ENCODE measurements around the gene RIPK4.

The RIPK4 gene

DNA sequence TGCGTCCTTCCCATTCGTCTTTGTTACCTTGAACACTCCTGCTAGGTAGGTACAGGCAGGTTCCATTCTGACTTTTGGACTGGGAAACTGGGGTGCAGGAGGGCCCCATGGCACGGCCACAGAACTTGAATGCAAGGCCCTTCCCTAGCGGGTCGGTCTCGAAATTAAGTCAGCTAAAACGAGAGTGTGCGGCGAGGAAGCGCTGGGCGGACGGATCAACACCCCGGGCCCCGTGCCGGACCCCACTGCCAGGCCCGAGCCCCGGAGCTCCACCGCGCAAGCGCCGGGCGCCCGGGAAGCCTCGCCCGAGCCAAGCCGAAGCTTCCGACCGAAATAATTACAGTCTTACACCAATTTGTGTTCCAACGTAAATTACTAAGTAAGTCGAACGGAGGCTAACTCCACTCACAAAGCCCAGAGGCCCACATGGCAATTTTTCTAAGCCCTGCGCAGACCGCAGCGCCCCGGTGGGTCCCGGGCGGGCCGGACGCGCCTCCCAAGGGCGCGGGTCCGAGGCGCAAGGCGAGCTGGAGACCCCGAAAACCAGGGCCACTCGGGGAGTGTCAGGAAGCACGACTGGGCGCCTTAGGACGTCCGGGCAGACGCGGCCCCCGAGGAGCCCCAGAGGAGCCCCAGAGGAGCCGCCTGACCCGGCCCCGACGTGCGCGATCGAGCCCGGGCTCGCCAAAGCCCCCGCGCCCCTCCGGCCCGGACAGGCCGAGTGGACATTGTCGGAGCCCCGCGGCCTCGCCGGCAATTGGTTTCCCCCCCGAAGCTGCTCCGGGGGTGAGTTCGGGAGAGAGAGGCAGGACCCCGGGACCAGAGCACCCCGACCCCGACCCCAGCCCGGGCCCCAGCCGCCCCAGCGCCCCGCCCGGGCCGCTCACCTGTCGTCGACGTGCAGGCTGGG lies 624 bp downstream of the RIPK4 start:
- Histone ChIP-seq H2BK15ac (ENCODE audit: low read length) (peak overlapping the region; percentile 23), H3K4me2 (ENCODE audit: insufficient read depth, low read length, poor library complexity, severe bottlenecking) (peak overlapping the region; percentile 85), H3K27ac (replicated peaks; ENCODE audit: low read length) (no peak overlapping the region), H3K27me3 (ENCODE audit: control insufficient read depth in 3 of 3, insufficient read depth in 3 of 3, low read depth in 1 of 3, low read length in 3 of 3) (peaks cover 27 to 98% (median 84%) of the 10 kb centered on the region in 3 experiments), H3K4me1 (ENCODE audit: control insufficient read depth in 2 of 2, insufficient read depth in 1 of 2, low read depth in 1 of 2, low read length in 2 of 2) (peaks cover 21 to 22% of the 10 kb centered on the region in 2 donors), H3K23ac (ENCODE audit: low read depth, low read length, poor library complexity) (peak overlapping the region; percentile 39), H2BK5ac (ENCODE audit: low read length) (no peak overlapping the region), H2AK5ac (ENCODE audit: low read depth, low read length) (no peak overlapping the region), H2BK120ac (ENCODE audit: low read depth, low read length) (no peak overlapping the region), H4K91ac (ENCODE audit: low read depth, low read length, poor library complexity) (no peak overlapping the region), H3K9ac (ENCODE audit: low read depth, low read length, poor library complexity) (no peak overlapping the region), H2AFZ (ENCODE audit: low read length) (no peak overlapping the region), H3K79me1 (ENCODE audit: low read depth, low read length) (no peaks in the 10 kb centered on the region), H3K9me3 (replicated peaks in 1 of 2; ENCODE audit: control insufficient read depth in 2 of 2, insufficient read depth in 1 of 2, low read depth in 1 of 2, low read length in 2 of 2) (peaks cover 0 to 3% of the 10 kb centered on the region in 2 donors), H3K14ac (ENCODE audit: low read length) (peak overlapping the region; percentile 23), H2BK12ac (ENCODE audit: low read length) (no peak overlapping the region), H3K18ac (ENCODE audit: low read length) (peak overlapping the region; percentile 83), H3K36me3 (replicated peaks in 1 of 2; ENCODE audit: control insufficient read depth in 2 of 2, insufficient read depth in 2 of 2, low read length in 2 of 2) (no peaks in the 10 kb centered on the region), H3K4ac (ENCODE audit: low read length) (no peak overlapping the region), H4K8ac (ENCODE audit: low read depth, low read length) (no peak overlapping the region), H3K4me3 (ENCODE audit: low read length in 2 of 2) (peak overlapping the region in 1 of 2 donors; percentile 89)
- DNase-seq (ENCODE audit: low spot score): no peak
- no CpG with 5 or more reads among the region's 88 CpGs for WGBS, 2 donors (ENCODE audit: extremely low coverage in 2 of 2, insufficient read length in 2 of 2, insufficient replicate concordance in 1 of 2)

DNA sequence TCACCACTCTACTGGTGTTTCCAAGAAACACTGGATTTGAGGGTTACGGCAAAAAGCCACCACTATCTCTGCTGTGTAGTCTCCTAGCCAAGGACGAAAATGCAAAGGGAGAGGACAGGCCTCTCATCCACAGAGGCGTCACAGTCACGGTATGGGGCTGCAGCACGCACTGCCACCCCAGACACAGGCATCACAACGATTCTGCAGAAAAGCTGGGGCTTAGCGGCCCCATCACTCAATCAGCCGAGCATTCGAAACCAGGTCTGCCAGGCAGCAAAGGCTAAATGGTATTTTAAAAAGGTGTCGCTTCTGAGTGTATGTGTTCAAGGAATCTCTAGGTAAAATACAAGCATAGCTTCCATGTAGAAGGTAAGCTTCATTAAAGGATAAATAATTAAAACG lies 1.4 kb downstream of the RIPK4 start:
- no peak overlapping the region for H2AFZ ChIP-seq (ENCODE audit: low read length)
- H3K36me3 ChIP-seq (replicated peaks in 1 of 2; ENCODE audit: control insufficient read depth in 2 of 2, insufficient read depth in 2 of 2, low read length in 2 of 2): no peaks in the 10 kb centered on the region
- no CpG with 5 or more reads among the region's 11 CpGs for WGBS, 2 donors (ENCODE audit: extremely low coverage in 2 of 2, insufficient read length in 2 of 2, insufficient replicate concordance in 1 of 2)
- H3K27me3 ChIP-seq (ENCODE audit: control insufficient read depth in 3 of 3, insufficient read depth in 3 of 3, low read depth in 1 of 3, low read length in 3 of 3): peaks cover 27 to 98% (median 81%) of the 10 kb centered on the region in 3 experiments
- H3K9me3 ChIP-seq (replicated peaks in 1 of 2; ENCODE audit: control insufficient read depth in 2 of 2, insufficient read depth in 1 of 2, low read depth in 1 of 2, low read length in 2 of 2): peaks cover 0 to 3% of the 10 kb centered on the region in 2 donors
- no peak overlapping the region for H3K14ac ChIP-seq (ENCODE audit: low read length)
- H2BK5ac ChIP-seq (ENCODE audit: low read length): no peak overlapping the region
- no peak overlapping the region for H4K91ac ChIP-seq (ENCODE audit: low read depth, low read length, poor library complexity)
- no peak overlapping the region for H3K9ac ChIP-seq (ENCODE audit: low read depth, low read length, poor library complexity)
- H2BK120ac ChIP-seq (ENCODE audit: low read depth, low read length): no peak overlapping the region
- no peaks in the 10 kb centered on the region for H3K79me1 ChIP-seq (ENCODE audit: low read depth, low read length)
- H2AK5ac ChIP-seq (ENCODE audit: low read depth, low read length): no peak overlapping the region
- no peak overlapping the region for H3K4me2 ChIP-seq (ENCODE audit: insufficient read depth, low read length, poor library complexity, severe bottlenecking)
- no peak overlapping the region for H2BK12ac ChIP-seq (ENCODE audit: low read length)
- H3K4me1 ChIP-seq (ENCODE audit: control insufficient read depth in 2 of 2, insufficient read depth in 1 of 2, low read depth in 1 of 2, low read length in 2 of 2): peaks cover 24 to 28% of the 10 kb centered on the region in 2 donors
- no peak overlapping the region for H3K4ac ChIP-seq (ENCODE audit: low read length)
- H3K4me3 ChIP-seq (ENCODE audit: low read length in 2 of 2): no peak overlapping the region
- H3K18ac ChIP-seq (ENCODE audit: low read length): no peak overlapping the region
- no peak overlapping the region for H3K23ac ChIP-seq (ENCODE audit: low read depth, low read length, poor library complexity)
- no peak overlapping the region for H2BK15ac ChIP-seq (ENCODE audit: low read length)
- DNase-seq (ENCODE audit: low spot score): no peak
- H4K8ac ChIP-seq (ENCODE audit: low read depth, low read length): no peak overlapping the region
- H3K27ac ChIP-seq (replicated peaks; ENCODE audit: low read length): no peak overlapping the region

DNA sequence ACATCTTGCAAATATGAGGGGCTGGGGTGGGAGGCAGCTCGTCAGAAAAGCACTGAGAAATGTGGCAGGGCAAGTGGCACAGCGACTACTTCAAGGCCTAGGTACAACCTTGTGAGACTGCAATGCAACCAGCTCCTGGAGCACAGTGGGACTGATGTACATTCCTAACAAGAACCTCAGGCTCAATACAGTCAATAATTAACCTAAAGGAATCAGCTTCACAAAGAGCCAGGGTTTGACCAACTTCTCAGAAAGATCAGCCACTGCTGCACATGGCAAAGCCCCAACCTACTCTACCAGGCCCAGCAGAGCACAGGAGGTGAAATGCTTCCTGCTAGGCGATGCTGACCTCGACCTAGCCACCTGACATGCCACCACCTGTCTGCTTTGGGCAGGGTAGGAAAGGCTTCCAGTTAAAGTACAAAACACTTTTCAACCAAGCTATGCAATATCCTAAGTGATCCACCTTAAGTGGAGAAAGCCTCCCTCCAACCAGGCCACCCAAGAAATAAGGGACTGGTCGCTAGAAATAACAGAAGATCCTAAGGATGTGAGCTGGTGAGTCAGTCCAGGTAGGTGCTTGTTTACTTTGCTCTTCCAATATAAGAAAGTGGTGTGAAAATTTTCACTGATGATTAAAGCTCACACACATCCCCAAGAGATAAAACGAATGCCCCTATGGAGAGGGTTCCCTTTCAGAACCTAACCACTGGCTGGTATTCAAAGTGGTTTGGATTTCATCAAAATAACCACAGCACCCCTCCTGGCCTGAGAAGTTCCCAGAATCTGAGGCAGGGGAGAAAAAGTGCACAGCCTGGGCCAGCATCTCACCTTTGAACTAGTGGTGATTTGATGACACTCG lies 2.1 kb downstream of the RIPK4 start:
- H3K9me3 ChIP-seq (replicated peaks in 1 of 2; ENCODE audit: control insufficient read depth in 2 of 2, insufficient read depth in 1 of 2, low read depth in 1 of 2, low read length in 2 of 2): peaks cover 0 to 3% of the 10 kb centered on the region in 2 donors
- DNase-seq (ENCODE audit: low spot score): no peak
- no peak overlapping the region for H2BK120ac ChIP-seq (ENCODE audit: low read depth, low read length)
- H2BK5ac ChIP-seq (ENCODE audit: low read length): no peak overlapping the region
- H3K23ac ChIP-seq (ENCODE audit: low read depth, low read length, poor library complexity): no peak overlapping the region
- H3K27me3 ChIP-seq (ENCODE audit: control insufficient read depth in 3 of 3, insufficient read depth in 3 of 3, low read depth in 1 of 3, low read length in 3 of 3): peaks cover 27 to 98% (median 82%) of the 10 kb centered on the region in 3 experiments
- no peak overlapping the region for H2BK12ac ChIP-seq (ENCODE audit: low read length)
- H3K4ac ChIP-seq (ENCODE audit: low read length): no peak overlapping the region
- H3K14ac ChIP-seq (ENCODE audit: low read length): no peak overlapping the region
- no peak overlapping the region for H2AFZ ChIP-seq (ENCODE audit: low read length)
- H4K8ac ChIP-seq (ENCODE audit: low read depth, low read length): no peak overlapping the region
- H3K4me3 ChIP-seq (ENCODE audit: low read length in 2 of 2): no peak overlapping the region
- H3K18ac ChIP-seq (ENCODE audit: low read length): no peak overlapping the region
- H2BK15ac ChIP-seq (ENCODE audit: low read length): no peak overlapping the region
- H2AK5ac ChIP-seq (ENCODE audit: low read depth, low read length): no peak overlapping the region
- H3K4me2 ChIP-seq (ENCODE audit: insufficient read depth, low read length, poor library complexity, severe bottlenecking): no peak overlapping the region
- H3K9ac ChIP-seq (ENCODE audit: low read depth, low read length, poor library complexity): no peak overlapping the region
- no CpG with 5 or more reads among the region's 7 CpGs for WGBS, 2 donors (ENCODE audit: extremely low coverage in 2 of 2, insufficient read length in 2 of 2, insufficient replicate concordance in 1 of 2)
- no peak overlapping the region for H3K27ac ChIP-seq (replicated peaks; ENCODE audit: low read length)
- H4K91ac ChIP-seq (ENCODE audit: low read depth, low read length, poor library complexity): no peak overlapping the region
- H3K36me3 ChIP-seq (replicated peaks in 1 of 2; ENCODE audit: control insufficient read depth in 2 of 2, insufficient read depth in 2 of 2, low read length in 2 of 2): no peaks in the 10 kb centered on the region
- H3K4me1 ChIP-seq (ENCODE audit: control insufficient read depth in 2 of 2, insufficient read depth in 1 of 2, low read depth in 1 of 2, low read length in 2 of 2): peaks cover 25 to 28% of the 10 kb centered on the region in 2 donors
- H3K79me1 ChIP-seq (ENCODE audit: low read depth, low read length): no peaks in the 10 kb centered on the region

DNA sequence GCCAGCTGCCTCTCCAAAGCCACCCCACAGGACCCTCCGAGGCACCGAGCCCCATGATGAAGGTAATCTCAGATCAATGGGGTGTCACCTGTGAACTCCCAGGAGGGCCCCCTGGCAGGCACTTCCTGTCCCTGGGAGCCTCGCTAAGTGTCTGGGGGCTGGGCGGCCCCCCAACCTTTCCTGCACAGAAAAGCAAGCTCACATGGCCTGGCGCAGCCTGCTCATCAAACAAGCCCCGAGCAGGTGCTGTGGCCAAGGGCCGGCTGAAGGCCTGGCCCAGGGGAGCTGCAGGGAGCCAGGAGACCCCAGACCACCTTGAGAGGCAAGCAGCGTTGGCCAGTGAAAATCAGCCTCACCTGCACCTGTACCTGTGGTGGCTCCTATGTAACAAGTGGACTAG lies 2.9 kb downstream of the RIPK4 start:
- WGBS, 2 donors (ENCODE audit: extremely low coverage in 2 of 2, insufficient read length in 2 of 2, insufficient replicate concordance in 1 of 2): no CpG with 5 or more reads among the region's 8 CpGs
- Histone ChIP-seq H2BK120ac (ENCODE audit: low read depth, low read length) (no peak overlapping the region), H4K8ac (ENCODE audit: low read depth, low read length) (no peak overlapping the region), H3K27me3 (ENCODE audit: control insufficient read depth in 3 of 3, insufficient read depth in 3 of 3, low read depth in 1 of 3, low read length in 3 of 3) (peaks cover 26 to 96% (median 74%) of the 10 kb centered on the region in 3 experiments), H2AK5ac (ENCODE audit: low read depth, low read length) (peak overlapping the region; percentile 73), H3K23ac (ENCODE audit: low read depth, low read length, poor library complexity) (no peak overlapping the region), H3K9ac (ENCODE audit: low read depth, low read length, poor library complexity) (no peak overlapping the region), H3K18ac (ENCODE audit: low read length) (no peak overlapping the region), H3K4me3 (ENCODE audit: low read length in 2 of 2) (no peak overlapping the region), H3K27ac (replicated peaks; ENCODE audit: low read length) (no peak overlapping the region), H2BK12ac (ENCODE audit: low read length) (no peak overlapping the region), H2AFZ (ENCODE audit: low read length) (no peak overlapping the region), H3K79me1 (ENCODE audit: low read depth, low read length) (no peaks in the 10 kb centered on the region), H3K4ac (ENCODE audit: low read length) (no peak overlapping the region), H3K36me3 (replicated peaks in 1 of 2; ENCODE audit: control insufficient read depth in 2 of 2, insufficient read depth in 2 of 2, low read length in 2 of 2) (no peaks in the 10 kb centered on the region), H2BK15ac (ENCODE audit: low read length) (no peak overlapping the region), H2BK5ac (ENCODE audit: low read length) (no peak overlapping the region), H3K14ac (ENCODE audit: low read length) (no peak overlapping the region), H4K91ac (ENCODE audit: low read depth, low read length, poor library complexity) (no peak overlapping the region), H3K9me3 (replicated peaks in 1 of 2; ENCODE audit: control insufficient read depth in 2 of 2, insufficient read depth in 1 of 2, low read depth in 1 of 2, low read length in 2 of 2) (peaks cover 0 to 3% of the 10 kb centered on the region in 2 donors), H3K4me2 (ENCODE audit: insufficient read depth, low read length, poor library complexity, severe bottlenecking) (no peak overlapping the region), H3K4me1 (ENCODE audit: control insufficient read depth in 2 of 2, insufficient read depth in 1 of 2, low read depth in 1 of 2, low read length in 2 of 2) (peaks cover 23 to 28% of the 10 kb centered on the region in 2 donors)
- DNase-seq (ENCODE audit: low spot score): no peak
